Measurements from ENCODE around the gene GJB4.

GRCh38 chr1:34740161-34740868 lies 19.2 kb upstream of the GJB4 start:
- TF ChIP-seq, protein P1, sequence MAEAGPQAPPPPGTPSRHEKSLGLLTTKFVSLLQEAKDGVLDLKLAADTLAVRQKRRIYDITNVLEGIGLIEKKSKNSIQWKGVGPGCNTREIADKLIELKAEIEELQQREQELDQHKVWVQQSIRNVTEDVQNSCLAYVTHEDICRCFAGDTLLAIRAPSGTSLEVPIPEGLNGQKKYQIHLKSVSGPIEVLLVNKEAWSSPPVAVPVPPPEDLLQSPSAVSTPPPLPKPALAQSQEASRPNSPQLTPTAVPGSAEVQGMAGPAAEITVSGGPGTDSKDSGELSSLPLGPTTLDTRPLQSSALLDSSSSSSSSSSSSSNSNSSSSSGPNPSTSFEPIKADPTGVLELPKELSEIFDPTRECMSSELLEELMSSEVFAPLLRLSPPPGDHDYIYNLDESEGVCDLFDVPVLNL (CRISPR knock-in tag; IDR thresholded peaks at IDR 0.05; ENCODE audit: borderline replicate concordance, low read depth), result no peak
- TF ChIP-seq, protein P2, sequence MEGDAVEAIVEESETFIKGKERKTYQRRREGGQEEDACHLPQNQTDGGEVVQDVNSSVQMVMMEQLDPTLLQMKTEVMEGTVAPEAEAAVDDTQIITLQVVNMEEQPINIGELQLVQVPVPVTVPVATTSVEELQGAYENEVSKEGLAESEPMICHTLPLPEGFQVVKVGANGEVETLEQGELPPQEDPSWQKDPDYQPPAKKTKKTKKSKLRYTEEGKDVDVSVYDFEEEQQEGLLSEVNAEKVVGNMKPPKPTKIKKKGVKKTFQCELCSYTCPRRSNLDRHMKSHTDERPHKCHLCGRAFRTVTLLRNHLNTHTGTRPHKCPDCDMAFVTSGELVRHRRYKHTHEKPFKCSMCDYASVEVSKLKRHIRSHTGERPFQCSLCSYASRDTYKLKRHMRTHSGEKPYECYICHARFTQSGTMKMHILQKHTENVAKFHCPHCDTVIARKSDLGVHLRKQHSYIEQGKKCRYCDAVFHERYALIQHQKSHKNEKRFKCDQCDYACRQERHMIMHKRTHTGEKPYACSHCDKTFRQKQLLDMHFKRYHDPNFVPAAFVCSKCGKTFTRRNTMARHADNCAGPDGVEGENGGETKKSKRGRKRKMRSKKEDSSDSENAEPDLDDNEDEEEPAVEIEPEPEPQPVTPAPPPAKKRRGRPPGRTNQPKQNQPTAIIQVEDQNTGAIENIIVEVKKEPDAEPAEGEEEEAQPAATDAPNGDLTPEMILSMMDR (IDR thresholded peaks at IDR 0.05), result no peak
